GM12878 (cell line): ENCODE measurements around the gene FCAMR. TPM values are rescaled to one million over a fixed set of nuclear protein-coding genes. Genes with fewer than 3 reads are reported as not detected.

ENCODE experiments used
- BRCA1 ChIP-seq: IDR thresholded peaks from 2 replicates; pipeline ENCODE4 v1.6.1; 2011; ENCODE audit warnings: low read depth, low read length, improper control_type of control experiment
- HCFC1 ChIP-seq: fragments of 150-350 bp; IDR thresholded peaks from 2 replicates; pipeline ENCODE4 v1.6.1; 2014; ENCODE audit warnings: low read length
- HDGF ChIP-seq: fragments of 450-650 bp; IDR thresholded peaks from 2 replicates; pipeline ENCODE4 v1.6.1; 2016; ENCODE audit warnings: antibody characterized with exemption
- MEF2A ChIP-seq: IDR thresholded peaks from 2 replicates; pipeline ENCODE4 v1.6.1; 2011; ENCODE audit warnings: low read depth, mild to moderate bottlenecking, low read length, moderate library complexity; ENCODE audit not compliant: insufficient read depth
- MTA2 ChIP-seq: fragments of 450-650 bp; IDR thresholded peaks from 2 replicates; pipeline ENCODE4 v1.6.1; 2016; ENCODE audit warnings: low read depth, mild to moderate bottlenecking, moderate library complexity
- MYB ChIP-seq: fragments of 150-350 bp; IDR thresholded peaks from 2 replicates; pipeline ENCODE4 v1.6.1; 2014; ENCODE audit warnings: mild to moderate bottlenecking, low read depth, low read length, borderline replicate concordance
- NFYA ChIP-seq: IDR thresholded peaks from 2 replicates; pipeline ENCODE4 v1.6.1; 2011; ENCODE audit warnings: low read depth, mild to moderate bottlenecking, low read length, improper control_type of control experiment, borderline replicate concordance
- NRF1 ChIP-seq: conservative IDR thresholded peaks from 2 replicates; pipeline ENCODE4 v1.6.1; 2011; ENCODE audit warnings: mild to moderate bottlenecking, low read depth, low read length, improper control_type of control experiment
- POLR2A ChIP-seq: IDR thresholded peaks from 2 replicates; pipeline ENCODE4 v1.6.1; 2011; ENCODE audit warnings: low read depth, mild to moderate bottlenecking, low read length
- RAD21 ChIP-seq: IDR thresholded peaks from 2 replicates; pipeline ENCODE4 v1.6.1; 2011; ENCODE audit warnings: mild to moderate bottlenecking, low read depth, low read length, moderate library complexity; ENCODE audit not compliant: insufficient read depth
- RELA ChIP-seq: fragments of 450-650 bp; IDR thresholded peaks from 2 replicates; pipeline ENCODE4 v1.8.0; 2014; ENCODE audit warnings: borderline replicate concordance; ENCODE audit not compliant: partially characterized antibody
- RFX5 ChIP-seq: IDR thresholded peaks from 2 replicates; pipeline ENCODE4 v1.6.1; 2011; ENCODE audit warnings: low read depth, low read length, improper control_type of control experiment
- SIN3A ChIP-seq: IDR thresholded peaks from 2 replicates; pipeline ENCODE4 v1.6.1; 2012; ENCODE audit warnings: low read depth, low read length, improper control_type of control experiment
- STAT3 ChIP-seq: IDR thresholded peaks from 2 replicates; pipeline ENCODE4 v1.6.1; 2011; ENCODE audit warnings: low read depth, low read length, improper control_type of control experiment
- WRNIP1 ChIP-seq: IDR thresholded peaks from 2 replicates; pipeline ENCODE4 v1.6.1; 2011; ENCODE audit warnings: low read depth, low read length, improper control_type of control experiment, borderline replicate concordance
- ZBED1 ChIP-seq: IDR thresholded peaks from 2 replicates; pipeline ENCODE4 v1.6.1; 2016; ENCODE audit warnings: borderline replicate concordance
- ZNF24 ChIP-seq: fragments of 450-650 bp; IDR thresholded peaks from 2 replicates; pipeline ENCODE4 v1.6.1; 2017; ENCODE audit warnings: antibody characterized with exemption, mild to moderate bottlenecking
- polyA plus RNA-seq, 11 experiments: library from polyadenylated mRNA; depleted of rRNA in 4 of 11; unstranded in 6 of 11; stranded (reverse) in 5 of 11; fragments of >200 nt; fragmentation: Nextera tagmentation in 4 of 11; fragmentation: Illumina TruSeq in 1 of 11; extraction: Ambion mirVana in 4 of 11; extraction: Trizol in 1 of 11; gene quantifications; 1 replicate in 1 of 11; 2 replicates in 10 of 11; pipeline versions ENCODE4 v1.2.1 to v1.2.3, GENCODE V29; 2011 to 2016; ENCODE audit warnings: inconsistent platforms in 2 of 11, missing spikeins in 2 of 11, low read depth in 1 of 11
- total RNA-seq, 4 experiments: library from RNA; depleted of rRNA in 3 of 4; stranded (reverse); fragments of >200 nt in 3 of 4; fragmentation: Illumina TruSeq in 1 of 4; extraction: Trizol in 1 of 4; gene quantifications; 2 replicates each; pipeline versions ENCODE4 v1.2.1 to v1.2.3, GENCODE V29; 2013 to 2021
- TF ChIP-seq, protein P1 (sequence below): fragments of 450-650 bp; IDR thresholded peaks from 2 replicates; pipeline ENCODE4 v1.6.1; 2017; ENCODE audit warnings: low read depth, mild to moderate bottlenecking, moderate library complexity
- TF ChIP-seq, protein P2 (sequence below): fragments of 450-650 bp; formaldehyde crosslinking; IDR thresholded peaks from 2 replicates; pipeline ENCODE4 v1.5.0; 2022; ENCODE audit warnings: mild to moderate bottlenecking, missing genetic modification characterization
- TF ChIP-seq, protein P3 (sequence below): fragments of 450-650 bp; IDR thresholded peaks from 2 replicates; pipeline ENCODE4 v1.6.1; 2016; ENCODE audit warnings: mild to moderate bottlenecking
- TF ChIP-seq, protein P4 (sequence below): IDR thresholded peaks from 2 replicates; pipeline ENCODE4 v1.6.1; 2012; ENCODE audit warnings: low read depth, low read length, improper control_type of control experiment
- TF ChIP-seq, protein P5 (sequence below): IDR thresholded peaks from 2 replicates; pipeline ENCODE4 v1.6.1; 2012; ENCODE audit warnings: low read length, inconsistent platforms

FCAMR gene
- total and polyA plus RNA-seq, 10 of the 15 experiments (the other 5 are each of a cell fraction or from before 2014, with no cell fraction given), result 0.04 to 0.15 (median 0.06) TPM; not detected in 3

DNA sequence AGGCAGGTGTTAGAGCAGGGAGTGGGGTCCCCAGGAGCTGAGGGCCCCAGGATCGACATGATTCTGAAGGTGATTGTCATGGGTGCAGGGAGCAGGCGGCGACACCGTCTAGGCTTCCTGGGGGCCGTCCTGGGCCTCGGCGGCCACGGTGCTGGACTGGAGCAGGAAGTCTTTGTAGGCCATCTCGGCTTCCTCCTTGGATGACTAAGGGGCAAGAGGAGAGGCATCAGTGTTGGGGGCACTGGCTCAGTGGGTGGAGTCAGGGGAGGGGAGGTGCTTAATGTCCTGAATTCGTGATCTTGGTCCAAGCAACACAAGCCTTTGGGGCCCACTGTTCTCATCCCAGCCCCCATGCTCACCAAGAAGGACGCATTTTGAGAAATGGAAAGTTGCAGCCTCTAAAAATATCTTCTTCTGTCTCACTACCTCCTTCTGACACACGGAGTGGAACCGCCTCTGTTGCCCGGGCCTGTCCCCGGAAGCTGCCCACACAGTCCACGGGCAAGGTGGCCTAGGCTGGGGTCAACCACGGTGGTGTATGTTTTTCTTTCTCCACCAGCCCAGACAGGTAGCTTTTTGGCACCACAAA is 40.0 kb downstream of the FCAMR start (continued):
- TF ChIP-seq RFX5 (no peak), SIN3A (no peak; the same call in 1 of the 2 replicates), MTA2 (peak; percentile 91), BRCA1 (no peak), NFYA (no peak), RAD21 (peak; percentile 12; the same call in 1 of the 2 replicates), MEF2A (peak; percentile 98), NRF1 (no peak), WRNIP1 (0 out of 2 replicates have a peak, but pooled peaks have one; percentile 67), HCFC1 (no peak), ZBED1 (0 out of 2 replicates have a peak, but pooled peaks have one; percentile 95), HDGF (peak; percentile 55), MYB (no peak), STAT3 (peak; percentile 79; the same call in 1 of the 2 replicates), POLR2A (peak; percentile 84), ZNF24 (no peak), RELA (no peak)
- TF ChIP-seq, protein P1, sequence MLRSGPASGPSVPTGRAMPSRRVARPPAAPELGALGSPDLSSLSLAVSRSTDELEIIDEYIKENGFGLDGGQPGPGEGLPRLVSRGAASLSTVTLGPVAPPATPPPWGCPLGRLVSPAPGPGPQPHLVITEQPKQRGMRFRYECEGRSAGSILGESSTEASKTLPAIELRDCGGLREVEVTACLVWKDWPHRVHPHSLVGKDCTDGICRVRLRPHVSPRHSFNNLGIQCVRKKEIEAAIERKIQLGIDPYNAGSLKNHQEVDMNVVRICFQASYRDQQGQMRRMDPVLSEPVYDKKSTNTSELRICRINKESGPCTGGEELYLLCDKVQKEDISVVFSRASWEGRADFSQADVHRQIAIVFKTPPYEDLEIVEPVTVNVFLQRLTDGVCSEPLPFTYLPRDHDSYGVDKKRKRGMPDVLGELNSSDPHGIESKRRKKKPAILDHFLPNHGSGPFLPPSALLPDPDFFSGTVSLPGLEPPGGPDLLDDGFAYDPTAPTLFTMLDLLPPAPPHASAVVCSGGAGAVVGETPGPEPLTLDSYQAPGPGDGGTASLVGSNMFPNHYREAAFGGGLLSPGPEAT, result peak; percentile 80; the same call in 1 of the 2 replicates
- TF ChIP-seq, protein P2, sequence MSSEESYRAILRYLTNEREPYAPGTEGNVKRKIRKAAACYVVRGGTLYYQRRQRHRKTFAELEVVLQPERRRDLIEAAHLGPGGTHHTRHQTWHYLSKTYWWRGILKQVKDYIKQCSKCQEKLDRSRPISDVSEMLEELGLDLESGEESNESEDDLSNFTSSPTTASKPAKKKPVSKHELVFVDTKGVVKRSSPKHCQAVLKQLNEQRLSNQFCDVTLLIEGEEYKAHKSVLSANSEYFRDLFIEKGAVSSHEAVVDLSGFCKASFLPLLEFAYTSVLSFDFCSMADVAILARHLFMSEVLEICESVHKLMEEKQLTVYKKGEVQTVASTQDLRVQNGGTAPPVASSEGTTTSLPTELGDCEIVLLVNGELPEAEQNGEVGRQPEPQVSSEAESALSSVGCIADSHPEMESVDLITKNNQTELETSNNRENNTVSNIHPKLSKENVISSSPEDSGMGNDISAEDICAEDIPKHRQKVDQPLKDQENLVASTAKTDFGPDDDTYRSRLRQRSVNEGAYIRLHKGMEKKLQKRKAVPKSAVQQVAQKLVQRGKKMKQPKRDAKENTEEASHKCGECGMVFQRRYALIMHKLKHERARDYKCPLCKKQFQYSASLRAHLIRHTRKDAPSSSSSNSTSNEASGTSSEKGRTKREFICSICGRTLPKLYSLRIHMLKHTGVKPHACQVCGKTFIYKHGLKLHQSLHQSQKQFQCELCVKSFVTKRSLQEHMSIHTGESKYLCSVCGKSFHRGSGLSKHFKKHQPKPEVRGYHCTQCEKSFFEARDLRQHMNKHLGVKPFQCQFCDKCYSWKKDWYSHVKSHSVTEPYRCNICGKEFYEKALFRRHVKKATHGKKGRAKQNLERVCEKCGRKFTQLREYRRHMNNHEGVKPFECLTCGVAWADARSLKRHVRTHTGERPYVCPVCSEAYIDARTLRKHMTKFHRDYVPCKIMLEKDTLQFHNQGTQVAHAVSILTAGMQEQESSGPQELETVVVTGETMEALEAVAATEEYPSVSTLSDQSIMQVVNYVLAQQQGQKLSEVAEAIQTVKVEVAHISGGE (CRISPR knock-in tag), result no peak
- TF ChIP-seq, protein P3, sequence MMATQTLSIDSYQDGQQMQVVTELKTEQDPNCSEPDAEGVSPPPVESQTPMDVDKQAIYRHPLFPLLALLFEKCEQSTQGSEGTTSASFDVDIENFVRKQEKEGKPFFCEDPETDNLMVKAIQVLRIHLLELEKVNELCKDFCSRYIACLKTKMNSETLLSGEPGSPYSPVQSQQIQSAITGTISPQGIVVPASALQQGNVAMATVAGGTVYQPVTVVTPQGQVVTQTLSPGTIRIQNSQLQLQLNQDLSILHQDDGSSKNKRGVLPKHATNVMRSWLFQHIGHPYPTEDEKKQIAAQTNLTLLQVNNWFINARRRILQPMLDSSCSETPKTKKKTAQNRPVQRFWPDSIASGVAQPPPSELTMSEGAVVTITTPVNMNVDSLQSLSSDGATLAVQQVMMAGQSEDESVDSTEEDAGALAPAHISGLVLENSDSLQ, result no peak; the same call in 1 of the 2 replicates
- TF ChIP-seq, protein P4, sequence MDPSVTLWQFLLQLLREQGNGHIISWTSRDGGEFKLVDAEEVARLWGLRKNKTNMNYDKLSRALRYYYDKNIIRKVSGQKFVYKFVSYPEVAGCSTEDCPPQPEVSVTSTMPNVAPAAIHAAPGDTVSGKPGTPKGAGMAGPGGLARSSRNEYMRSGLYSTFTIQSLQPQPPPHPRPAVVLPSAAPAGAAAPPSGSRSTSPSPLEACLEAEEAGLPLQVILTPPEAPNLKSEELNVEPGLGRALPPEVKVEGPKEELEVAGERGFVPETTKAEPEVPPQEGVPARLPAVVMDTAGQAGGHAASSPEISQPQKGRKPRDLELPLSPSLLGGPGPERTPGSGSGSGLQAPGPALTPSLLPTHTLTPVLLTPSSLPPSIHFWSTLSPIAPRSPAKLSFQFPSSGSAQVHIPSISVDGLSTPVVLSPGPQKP, result peak; percentile 68; the same call in 1 of the 2 replicates
- TF ChIP-seq, protein P5, sequence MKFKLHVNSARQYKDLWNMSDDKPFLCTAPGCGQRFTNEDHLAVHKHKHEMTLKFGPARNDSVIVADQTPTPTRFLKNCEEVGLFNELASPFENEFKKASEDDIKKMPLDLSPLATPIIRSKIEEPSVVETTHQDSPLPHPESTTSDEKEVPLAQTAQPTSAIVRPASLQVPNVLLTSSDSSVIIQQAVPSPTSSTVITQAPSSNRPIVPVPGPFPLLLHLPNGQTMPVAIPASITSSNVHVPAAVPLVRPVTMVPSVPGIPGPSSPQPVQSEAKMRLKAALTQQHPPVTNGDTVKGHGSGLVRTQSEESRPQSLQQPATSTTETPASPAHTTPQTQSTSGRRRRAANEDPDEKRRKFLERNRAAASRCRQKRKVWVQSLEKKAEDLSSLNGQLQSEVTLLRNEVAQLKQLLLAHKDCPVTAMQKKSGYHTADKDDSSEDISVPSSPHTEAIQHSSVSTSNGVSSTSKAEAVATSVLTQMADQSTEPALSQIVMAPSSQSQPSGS, result no peak
